GM10248 (cell line): ENCODE results near the gene FRMD5.

Experiments
- CTCF ChIA-PET: fragments of 300-600 bp; sonication (Branson Sonifier 250); formaldehyde crosslinking; extraction: SDS; loops from one replicate; lab custom pipeline; 2021; ENCODE audit warnings: antibody characterized with exemption; lab: Yijun Ruan, JAX
- POLR2A ChIA-PET: fragments of 350-650 bp; sonication (Branson Sonifier 250); formaldehyde crosslinking; extraction: SDS; loops from one replicate; lab custom pipeline; 2020; ENCODE audit warnings: antibody characterized with exemption; lab: Yijun Ruan, JAX
- DNase-seq: peaks from one replicate; pipeline ENCODE4 v3.0.0; 2012; ENCODE audit errors: extremely low spot score
- TF ChIP-seq, protein P1 (sequence below): IDR thresholded peaks from 2 replicates; pipeline ENCODE4 v1.5.1; 2012; ENCODE audit warnings: mild to moderate bottlenecking, low read depth; ENCODE audit errors: extremely low read depth, missing control alignments, control extremely low read depth

Gene FRMD5

DNA sequence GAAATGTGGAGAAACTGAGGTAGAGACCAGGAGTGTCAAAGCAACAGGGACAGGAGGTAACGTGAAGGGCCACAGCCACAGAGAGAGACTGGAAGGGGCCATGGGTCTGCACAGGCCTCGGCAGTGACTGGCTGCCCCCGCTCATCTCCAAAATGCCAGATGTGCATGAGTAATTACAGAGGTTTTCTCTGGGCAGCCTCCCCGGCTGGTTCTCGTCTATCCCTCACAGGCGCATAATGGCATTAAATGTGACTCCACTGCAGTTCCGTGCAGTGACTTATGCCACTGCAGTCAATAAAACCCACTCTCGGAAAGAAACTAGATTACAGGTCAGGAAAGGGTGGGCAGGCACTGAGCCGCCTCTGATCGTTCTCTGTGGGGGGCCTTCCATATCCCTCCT, 293.6 kb downstream of the FRMD5 start:
- CTCF ChIA-PET = interaction anchor here (1.4 to 8.6 kb wide), 5 partner anchors 13 to 163 kb away, joined by 3 to 108 read pairs (median 4); no protein-coding TSS in a partner anchor

DNA sequence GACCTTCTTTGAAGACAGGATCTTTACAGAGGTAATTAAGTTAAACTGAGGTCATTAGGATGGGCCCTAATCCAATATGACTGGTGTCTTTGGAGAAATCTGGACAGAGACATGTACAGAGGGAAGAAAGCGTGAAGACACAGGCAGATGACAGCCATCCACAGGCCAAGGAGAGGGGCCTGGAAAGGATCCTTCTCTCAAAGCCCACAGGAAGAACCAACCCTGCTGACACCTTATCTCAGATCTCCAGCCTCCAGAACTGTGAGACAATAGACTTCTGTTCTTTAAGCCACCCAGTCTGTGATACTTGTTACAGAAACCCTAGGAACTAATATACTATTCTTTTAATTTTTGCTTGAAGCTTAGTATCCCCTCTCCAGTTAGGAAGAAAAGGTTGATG, 294.1 kb downstream of the FRMD5 start:
- ChIA-PET CTCF (interaction anchor here (6.9 to 8.6 kb wide), 2 partner anchors 13 to 163 kb away, joined by 63 to 108 read pairs; no protein-coding TSS in a partner anchor), POLR2A (no interaction called here)
- TF ChIP-seq, protein P1, sequence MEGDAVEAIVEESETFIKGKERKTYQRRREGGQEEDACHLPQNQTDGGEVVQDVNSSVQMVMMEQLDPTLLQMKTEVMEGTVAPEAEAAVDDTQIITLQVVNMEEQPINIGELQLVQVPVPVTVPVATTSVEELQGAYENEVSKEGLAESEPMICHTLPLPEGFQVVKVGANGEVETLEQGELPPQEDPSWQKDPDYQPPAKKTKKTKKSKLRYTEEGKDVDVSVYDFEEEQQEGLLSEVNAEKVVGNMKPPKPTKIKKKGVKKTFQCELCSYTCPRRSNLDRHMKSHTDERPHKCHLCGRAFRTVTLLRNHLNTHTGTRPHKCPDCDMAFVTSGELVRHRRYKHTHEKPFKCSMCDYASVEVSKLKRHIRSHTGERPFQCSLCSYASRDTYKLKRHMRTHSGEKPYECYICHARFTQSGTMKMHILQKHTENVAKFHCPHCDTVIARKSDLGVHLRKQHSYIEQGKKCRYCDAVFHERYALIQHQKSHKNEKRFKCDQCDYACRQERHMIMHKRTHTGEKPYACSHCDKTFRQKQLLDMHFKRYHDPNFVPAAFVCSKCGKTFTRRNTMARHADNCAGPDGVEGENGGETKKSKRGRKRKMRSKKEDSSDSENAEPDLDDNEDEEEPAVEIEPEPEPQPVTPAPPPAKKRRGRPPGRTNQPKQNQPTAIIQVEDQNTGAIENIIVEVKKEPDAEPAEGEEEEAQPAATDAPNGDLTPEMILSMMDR = no peak
- DNase-seq = no peak

More for the DNA sequence above, 293.6 kb downstream of the FRMD5 start:
- TF ChIP-seq, protein P1 = no peak
- POLR2A ChIA-PET = no interaction called here
- no peak for DNase-seq

DNA sequence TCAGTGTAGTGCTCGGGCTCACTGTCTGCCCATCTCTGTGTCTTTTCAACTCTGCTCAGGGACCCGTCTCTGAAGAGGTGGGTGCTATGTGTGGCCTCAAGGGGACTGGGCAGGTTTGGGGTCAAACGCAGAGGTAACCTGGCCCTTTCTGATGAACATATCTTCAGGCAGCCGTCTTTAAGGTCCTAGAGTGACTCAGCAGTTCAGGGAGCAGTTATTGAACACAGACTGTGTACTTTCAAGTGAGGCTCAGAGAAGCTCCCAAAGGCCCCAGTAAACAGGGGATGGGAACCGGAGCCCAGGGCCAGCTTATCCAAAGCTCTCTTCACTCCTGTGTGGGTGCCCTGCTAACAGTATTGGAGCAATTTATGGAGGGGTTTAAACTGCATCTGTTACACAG, 295.1 kb downstream of the FRMD5 start:
- DNase-seq = no peak
- POLR2A ChIA-PET = no interaction called here
- CTCF ChIA-PET = interaction anchor here (6.9 to 8.6 kb wide), 2 partner anchors 12 to 164 kb away, joined by 63 to 108 read pairs; no protein-coding TSS in a partner anchor
- TF ChIP-seq, protein P1 = no peak

DNA sequence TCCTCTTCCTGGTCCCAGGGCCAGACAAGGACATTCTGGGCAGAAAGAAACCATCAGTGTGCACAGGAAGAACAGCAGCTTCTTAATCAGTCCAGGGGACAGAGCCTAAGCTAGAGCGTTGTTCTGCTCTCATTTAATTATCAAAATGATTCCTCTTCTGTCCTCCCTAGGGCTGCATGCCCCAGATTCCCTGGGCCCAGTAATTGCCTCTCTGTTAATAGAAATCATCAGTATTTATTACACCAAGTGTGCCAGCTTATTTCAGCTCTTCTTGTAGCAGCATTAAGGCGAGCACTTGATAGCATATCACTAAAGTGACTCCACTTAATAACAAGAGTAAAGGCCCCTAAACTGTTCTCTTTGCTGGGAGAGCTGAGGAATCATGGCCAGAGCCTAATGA, 296.2 kb downstream of the FRMD5 start:
- TF ChIP-seq, protein P1 = no peak
- ChIA-PET CTCF (interaction anchor here (6.9 to 8.6 kb wide), 2 partner anchors 11 to 165 kb away, joined by 63 to 108 read pairs; no protein-coding TSS in a partner anchor), POLR2A (no interaction called here)
- no peak for DNase-seq

DNA sequence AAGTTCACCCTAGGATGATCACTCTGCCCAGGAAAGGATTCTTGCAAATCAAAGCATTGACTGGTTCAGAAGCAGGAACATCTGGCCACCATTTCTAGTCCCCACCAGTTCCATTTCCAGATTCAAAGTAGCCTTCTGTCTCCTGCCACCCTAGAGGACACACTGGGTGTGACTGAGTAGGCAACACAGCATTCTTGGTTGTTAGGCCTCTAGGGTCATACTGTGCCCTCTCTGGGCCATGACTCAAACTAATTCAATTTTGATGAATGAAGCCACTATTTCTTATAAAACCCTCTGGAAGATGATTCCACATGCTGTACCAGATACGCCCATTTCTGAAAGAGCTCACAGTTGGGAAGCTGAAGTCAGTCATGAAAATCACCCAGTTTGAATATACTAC, 298.5 kb downstream of the FRMD5 start:
- DNase-seq = no peak
- CTCF ChIA-PET = interaction anchor here (1.1 to 1.5 kb wide), 3 partner anchors 8 to 15 kb away, joined by 3 to 5 read pairs (median 4); no protein-coding TSS in a partner anchor
- TF ChIP-seq, protein P1 = no peak
- POLR2A ChIA-PET = no interaction called here

DNA sequence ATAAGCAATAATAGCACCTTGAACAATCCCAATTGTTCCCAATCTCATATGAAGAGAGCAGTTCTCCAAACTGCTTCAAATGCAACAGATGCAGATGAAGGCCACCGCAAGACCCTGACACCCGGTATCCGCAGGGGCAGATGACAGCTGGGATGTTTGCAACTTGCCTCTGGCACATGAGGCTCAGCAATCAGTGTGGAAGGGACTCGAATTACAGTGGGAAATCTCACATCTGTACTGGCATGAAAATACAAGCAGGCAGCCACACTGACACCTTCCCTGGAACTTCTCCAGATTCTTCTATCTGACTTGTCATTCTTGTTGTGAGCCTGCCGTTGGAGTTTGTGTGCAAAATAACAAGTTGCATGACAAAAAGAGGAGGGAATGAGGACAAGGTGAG, 299.5 kb downstream of the FRMD5 start:
- TF ChIP-seq, protein P1 = no peak
- ChIA-PET CTCF (interaction anchor here (1.2 to 3.7 kb wide), 3 partner anchors 8 to 14 kb away, joined by 4 to 14 read pairs (median 5); no protein-coding TSS in a partner anchor), POLR2A (interaction anchor here (0.7 kb wide), 1 partner anchor 9 kb away, joined by 3 read pairs; no protein-coding TSS in a partner anchor)
- DNase-seq = no peak
